ENCODE results near the gene HLCS.

The HLCS gene

GRCh38 chr21:36735724-36736320 lies 230.6 kb downstream of the HLCS start:
- no peak for DNase-seq

- no peak for DNase-seq
Observed at GRCh38 chr21:36735201-36735515, 231.3 kb downstream of the HLCS start.

GRCh38 chr21:36734367-36735200 lies 231.9 kb downstream of the HLCS start:
- no peak for DNase-seq

GRCh38 chr21:36733857-36734256 lies 232.6 kb downstream of the HLCS start:
- DNase-seq, result no peak

DNA sequence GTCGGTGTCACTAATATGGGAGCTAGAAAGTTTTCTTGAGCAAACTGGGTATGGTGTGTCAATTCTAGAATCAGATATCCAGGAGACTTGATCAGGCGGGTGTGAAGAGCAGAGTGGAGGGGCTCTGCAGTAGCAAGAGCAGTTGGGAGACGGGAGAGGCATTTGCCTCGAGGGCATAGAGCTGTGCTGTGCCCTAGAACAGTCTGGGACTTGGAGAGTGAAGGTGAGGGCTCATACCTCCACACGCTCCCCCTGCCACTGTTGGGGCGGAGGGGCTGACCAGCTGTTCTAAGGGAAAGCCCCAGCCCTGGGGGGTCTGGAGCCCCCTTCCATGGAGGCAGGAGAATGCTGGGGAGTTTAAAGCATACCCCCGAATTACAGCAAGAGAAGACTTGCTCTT lies 233.7 kb downstream of the HLCS start:
- no peak for DNase-seq

GRCh38 chr21:36732217-36732616 lies 234.3 kb downstream of the HLCS start:
- DNase-seq, result no peak

- DNase-seq, result no peak
Observed at GRCh38 chr21:36730291-36731281, 235.9 kb downstream of the HLCS start.

- DNase-seq, result no peak
Observed at GRCh38 chr21:36729310-36729970, 237.0 kb downstream of the HLCS start.

- DNase-seq, result no peak
Observed at GRCh38 chr21:36728371-36729111, 237.9 kb downstream of the HLCS start.

GRCh38 chr21:36727866-36728265 lies 238.6 kb downstream of the HLCS start:
- DNase-seq, result no peak

GRCh38 chr21:36725793-36726386 lies 240.6 kb downstream of the HLCS start:
- DNase-seq, result no peak

DNA sequence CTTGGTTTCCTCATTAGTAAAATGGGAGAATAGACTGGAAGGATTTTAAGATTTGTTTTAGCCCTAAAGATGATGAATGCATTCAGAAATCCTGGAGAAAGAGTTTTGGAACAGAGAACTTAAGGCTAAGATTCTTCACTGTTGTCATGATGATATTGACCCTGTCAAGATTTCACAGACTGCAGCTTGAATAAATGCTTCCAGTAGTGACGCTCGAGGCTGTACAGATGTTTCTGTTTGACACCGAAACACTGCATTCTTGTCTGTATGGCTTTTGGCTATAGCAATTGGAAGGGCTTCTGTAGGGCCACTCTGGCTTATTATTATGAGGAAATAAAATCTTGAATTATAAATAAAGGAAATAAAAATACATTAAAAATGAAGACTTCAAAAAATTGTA lies 241.8 kb downstream of the HLCS start:
- no peak for DNase-seq

DNA sequence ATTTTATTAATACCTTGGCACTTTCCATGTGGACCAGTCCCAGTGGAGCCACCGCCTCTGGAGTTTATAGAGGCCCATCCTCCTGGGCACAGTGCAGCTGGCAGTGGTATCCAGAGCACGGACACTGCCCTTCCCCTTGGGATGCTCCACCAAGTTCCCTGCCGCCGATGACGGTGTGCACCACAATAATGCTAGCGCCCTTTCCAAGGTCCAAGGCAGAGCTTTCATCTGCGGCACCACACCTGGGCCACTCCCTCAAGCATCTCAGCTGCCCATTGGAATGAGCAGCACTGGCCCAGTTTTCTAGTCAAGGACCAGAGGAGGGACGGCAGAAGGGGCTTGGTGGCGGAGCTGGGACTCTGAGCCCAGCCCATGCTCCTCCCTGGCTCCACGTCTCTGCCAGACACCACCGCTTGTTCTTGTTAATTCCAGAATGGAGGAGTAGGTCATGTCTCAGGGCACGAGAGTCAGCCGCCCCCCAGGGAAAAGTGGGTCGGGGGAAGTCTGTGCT lies 243.0 kb downstream of the HLCS start:
- no peak for DNase-seq

- no peak for DNase-seq
Observed at GRCh38 chr21:36722370-36723368, 243.8 kb downstream of the HLCS start.

DNA sequence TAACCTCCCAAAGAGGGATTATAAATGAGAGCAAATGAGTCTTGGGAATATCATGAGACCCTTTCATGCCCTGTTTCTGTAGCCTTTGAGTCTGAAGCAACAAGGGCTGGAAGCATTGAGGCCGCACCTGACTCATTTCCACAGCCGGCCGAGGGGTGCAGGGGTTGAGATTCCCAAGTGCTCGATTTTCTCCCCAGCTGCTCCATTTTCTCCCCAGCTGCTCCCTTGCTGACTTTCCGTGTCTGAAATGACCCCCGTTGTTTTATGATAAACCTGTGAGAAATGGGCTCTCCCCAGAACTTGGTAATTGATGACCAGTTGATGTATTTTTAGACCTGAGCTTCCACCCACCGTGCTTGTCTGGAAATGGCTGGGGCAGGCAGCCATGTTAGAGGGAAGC lies 244.7 kb downstream of the HLCS start:
- DNase-seq, result no peak

DNA sequence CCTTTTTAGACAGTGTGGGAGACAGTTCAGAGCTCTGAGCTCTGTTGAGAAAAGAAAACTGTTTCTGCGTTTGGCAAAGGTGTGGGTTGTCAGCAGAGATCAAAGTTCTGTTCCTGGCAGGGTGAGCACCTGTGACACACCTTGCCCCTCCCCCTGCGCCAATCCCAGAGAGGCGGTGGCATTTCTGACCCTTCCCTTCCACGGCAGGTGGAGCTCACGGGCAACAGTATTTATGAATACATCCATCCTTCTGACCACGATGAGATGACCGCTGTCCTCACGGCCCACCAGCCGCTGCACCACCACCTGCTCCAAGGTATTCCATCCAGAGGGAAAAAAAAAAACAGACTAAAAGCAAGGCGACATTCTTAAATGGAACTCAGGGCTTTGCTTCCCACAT lies 246.9 kb downstream of the HLCS start:
- no peak for DNase-seq

GRCh38 chr21:36718951-36719501 lies 247.4 kb downstream of the HLCS start:
- DNase-seq, result no peak

- no peak for DNase-seq
Observed at GRCh38 chr21:36717976-36718375, 248.5 kb downstream of the HLCS start.

- no peak for DNase-seq
Observed at GRCh38 chr21:36716836-36717235, 249.6 kb downstream of the HLCS start.

DNA sequence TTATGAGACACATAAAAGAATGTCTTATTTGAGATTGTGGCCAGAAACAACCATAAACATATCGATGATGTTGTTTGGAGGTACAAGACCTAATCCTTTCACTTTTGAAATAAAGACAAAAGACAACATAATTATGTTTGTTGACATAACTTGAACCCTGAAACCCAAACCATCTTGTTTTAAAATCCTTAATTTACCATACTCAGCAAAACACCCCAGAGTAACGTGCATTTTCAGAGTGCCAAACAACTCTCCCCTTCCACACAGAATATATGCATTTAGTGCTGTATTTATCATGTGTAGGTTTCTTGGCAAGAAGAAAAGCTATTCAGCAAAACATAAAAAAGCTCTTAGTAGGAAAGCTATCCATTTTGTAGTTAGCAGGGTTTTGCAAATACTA lies 250.1 kb downstream of the HLCS start:
- no peak for DNase-seq

Measured in activated CD8-positive, alpha-beta memory T cell treated with anti-CD3 and anti-CD28 coated beads, Interleukin-2, amount 50 U/mL, for 48 hours (primary cell).